CD8-positive, alpha-beta memory T cell (primary cell): Measurements from ENCODE around the gene SEPTIN5. TPM values are rescaled to one million over a fixed set of nuclear protein-coding genes. Genes with fewer than 3 reads are reported as not detected.

ENCODE experiments used
- CTCF ChIA-PET: fragments of 350-600 bp; sonication (Branson Sonifier 250); formaldehyde crosslinking; loops from one replicate; lab custom pipeline; 2021; ENCODE audit warnings: antibody characterized with exemption; lab: Charles Lee
- POLR2A ChIA-PET: fragments of 350-600 bp; sonication (Branson Sonifier 250); formaldehyde crosslinking; loops from one replicate; lab custom pipeline; 2021; ENCODE audit warnings: antibody characterized with exemption; lab: Charles Lee
- DNase-seq, 5 donors: peaks; one replicate each; pipeline versions ENCODE4 v3.0.0 to v3.0.0-alpha.2; 2020 to 2022; ENCODE audit warnings: mixed read lengths in 1 of 5
- H3K27ac ChIP-seq: one replicate; pipeline ENCODE4 v1.7.0; 2013; ENCODE audit warnings: low read depth, mild to moderate bottlenecking, low read length, moderate library complexity
- H3K27me3 ChIP-seq: 2 replicates; pipeline ENCODE4 v1.7.0; 2013; ENCODE audit warnings: low read length, mild to moderate bottlenecking; ENCODE audit not compliant: insufficient read depth, poor library complexity, severe bottlenecking
- H3K36me3 ChIP-seq: 2 replicates; pipeline ENCODE4 v1.7.0; 2013; ENCODE audit warnings: mild to moderate bottlenecking, low read length, moderate library complexity; ENCODE audit not compliant: insufficient read depth
- H3K4me1 ChIP-seq: 2 replicates; pipeline ENCODE4 v1.7.0; 2013; ENCODE audit warnings: mild to moderate bottlenecking, low read length, moderate library complexity; ENCODE audit not compliant: insufficient read depth
- H3K4me3 ChIP-seq: 2 replicates; pipeline ENCODE4 v1.7.0; 2013; ENCODE audit warnings: mild to moderate bottlenecking, low read length
- H3K9me3 ChIP-seq: 2 replicates; pipeline ENCODE4 v1.7.0; 2013; ENCODE audit warnings: mild to moderate bottlenecking, low read length
- H3K27ac Mint-ChIP-seq, 8 donors: one replicate each; pipeline ENCODE4 v1.8.0; 2020 to 2021; ENCODE audit warnings: mixed read lengths in 8 of 8, mild to moderate bottlenecking in 6 of 8, inconsistent platforms in 3 of 8, moderate library complexity in 3 of 8
- H3K27me3 Mint-ChIP-seq, 2 donors: one replicate each; pipeline ENCODE4 v1.8.0; 2020 to 2021; ENCODE audit warnings: mixed read lengths in 2 of 2, mild to moderate bottlenecking in 1 of 2, moderate library complexity in 1 of 2
- H3K36me3 Mint-ChIP-seq, 3 donors: one replicate each; pipeline ENCODE4 v1.8.0; 2020 to 2021; ENCODE audit warnings: mixed read lengths in 3 of 3, inconsistent platforms in 1 of 3, mild to moderate bottlenecking in 1 of 3
- H3K4me1 Mint-ChIP-seq, 3 donors: one replicate each; pipeline ENCODE4 v1.8.0; 2020 to 2021; ENCODE audit warnings: mixed read lengths in 3 of 3, inconsistent platforms in 1 of 3, mild to moderate bottlenecking in 1 of 3
- H3K4me3 Mint-ChIP-seq, 7 donors: one replicate each; pipeline ENCODE4 v1.8.0; 2020 to 2021; ENCODE audit warnings: mixed read lengths in 7 of 7, mild to moderate bottlenecking in 6 of 7, moderate library complexity in 4 of 7, inconsistent platforms in 2 of 7
- H3K9me3 Mint-ChIP-seq, 5 donors: one replicate each; pipeline ENCODE4 v1.8.0; 2020 to 2022; ENCODE audit warnings: mixed read lengths in 5 of 5, mild to moderate bottlenecking in 3 of 5, moderate library complexity in 2 of 5, inconsistent platforms in 1 of 5
- polyA plus RNA-seq: library from polyadenylated mRNA; unstranded; fragments of 300-500 nt; fragmentation: Illumina TruSeq; gene quantifications from one replicate; pipeline ENCODE4 v1.2.3, GENCODE V29; 2021
- total RNA-seq, 2 experiments: library from RNA; stranded (reverse); gene quantifications; one replicate each; pipeline ENCODE4 v1.2.3, GENCODE V29; 2021

Gene SEPTIN5
- total and polyA plus RNA-seq, 3 experiments from 2014 or later, result 0.20 to 0.38 TPM; not detected in 1

GRCh38 chr22:19753090-19753842 lies 39.0 kb downstream of the SEPTIN5 start:
- Histone ChIP-seq H3K27ac (no peak overlapping the region), H3K4me3 (no peak overlapping the region), H3K4me1 (peaks cover 19% of the 10 kb centered on the region), H3K36me3 (no peaks in the 10 kb centered on the region), H3K27me3 (peaks cover 57% of the 10 kb centered on the region), H3K9me3 (no peaks in the 10 kb centered on the region)
- Mint-ChIP-seq H3K27ac (no peak overlapping the region), H3K27me3 (peaks cover 25 to 44% of the 10 kb centered on the region in 2 donors), H3K4me3 (no peak overlapping the region), H3K9me3 (peaks cover 0 to 4% (median 0%) of the 10 kb centered on the region in 5 donors), H3K36me3 (no peaks in the 10 kb centered on the region), H3K4me1 (peaks cover 15 to 22% (median 16%) of the 10 kb centered on the region in 3 donors)
- ChIA-PET POLR2A (no interaction called here), CTCF (interaction anchor here (0.8 kb wide), 1 partner anchor 73 kb away, joined by 3 read pairs; no protein-coding TSS in a partner anchor)
- no peak for DNase-seq

- Histone ChIP-seq H3K4me1 (peaks cover 21% of the 10 kb centered on the region), H3K36me3 (no peaks in the 10 kb centered on the region), H3K27ac (no peak overlapping the region), H3K27me3 (peaks cover 60% of the 10 kb centered on the region), H3K9me3 (no peaks in the 10 kb centered on the region), H3K4me3 (no peak overlapping the region)
- Mint-ChIP-seq H3K9me3 (peaks cover 0 to 4% (median 0%) of the 10 kb centered on the region in 5 donors), H3K36me3 (no peaks in the 10 kb centered on the region), H3K4me1 (peaks cover 15 to 24% (median 16%) of the 10 kb centered on the region in 3 donors), H3K4me3 (peak overlapping the region in 1 of 7 donors; percentile 54), H3K27me3 (peaks cover 27 to 44% of the 10 kb centered on the region in 2 donors), H3K27ac (no peak overlapping the region)
- CTCF ChIA-PET, result no interaction called here
- no peak for DNase-seq
- POLR2A ChIA-PET, result no interaction called here
Measured at GRCh38 chr22:19753996-19754700, 39.8 kb downstream of the SEPTIN5 start.

- Histone ChIP-seq H3K27me3 (peaks cover 65% of the 10 kb centered on the region), H3K9me3 (no peaks in the 10 kb centered on the region), H3K36me3 (no peaks in the 10 kb centered on the region), H3K4me1 (peaks cover 27% of the 10 kb centered on the region), H3K27ac (no peak overlapping the region), H3K4me3 (no peak overlapping the region)
- H3K9me3 Mint-ChIP-seq, result peaks cover 0 to 4% (median 0%) of the 10 kb centered on the region in 5 donors
- ChIA-PET POLR2A (no interaction called here), CTCF (interaction anchor here (0.9 kb wide), 1 partner anchor 155 kb away, joined by 3 read pairs; no protein-coding TSS in a partner anchor)
- H3K4me1 Mint-ChIP-seq, result peaks cover 19 to 29% (median 19%) of the 10 kb centered on the region in 3 donors
- no peak for DNase-seq
- peak overlapping the region in 1 of 7 donors; percentile 54 for H3K4me3 Mint-ChIP-seq
- peaks cover 28 to 48% of the 10 kb centered on the region in 2 donors for H3K27me3 Mint-ChIP-seq
- H3K36me3 Mint-ChIP-seq, result no peaks in the 10 kb centered on the region
- H3K27ac Mint-ChIP-seq, result no peak overlapping the region
Measured at GRCh38 chr22:19754701-19755144, 40.4 kb downstream of the SEPTIN5 start.

DNA sequence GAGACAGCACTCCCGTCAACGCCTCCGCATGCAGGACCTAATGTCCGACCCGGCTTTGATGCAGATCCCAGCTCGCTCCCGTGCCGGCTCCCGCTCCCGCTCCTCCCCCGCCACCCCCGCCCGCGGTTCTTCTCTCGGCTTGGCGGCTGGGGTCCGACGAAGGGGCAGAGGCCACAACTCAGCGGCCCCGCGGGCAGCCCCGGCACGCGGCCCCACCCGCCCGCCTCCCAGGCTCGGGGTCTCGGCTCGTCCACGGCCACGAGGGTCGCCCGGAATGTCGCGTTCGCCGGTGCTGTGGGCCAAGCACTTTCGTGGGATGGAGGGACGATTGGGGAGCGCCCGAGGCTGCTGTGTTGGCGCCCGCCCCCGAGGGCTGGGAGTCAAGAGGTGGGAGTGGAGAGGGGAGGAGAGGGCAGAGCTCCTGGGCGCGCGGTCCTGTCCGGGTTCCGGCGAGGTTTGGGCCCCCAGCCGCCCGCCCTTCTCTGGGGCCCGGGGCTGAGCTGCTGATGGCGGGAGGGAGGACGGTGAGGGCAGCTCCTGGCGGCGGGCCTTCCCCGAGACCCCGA lies 40.9 kb downstream of the SEPTIN5 start:
- Histone ChIP-seq H3K4me1 (peaks cover 30% of the 10 kb centered on the region), H3K27me3 (peaks cover 63% of the 10 kb centered on the region), H3K4me3 (no peak overlapping the region), H3K9me3 (no peaks in the 10 kb centered on the region), H3K27ac (no peak overlapping the region), H3K36me3 (no peaks in the 10 kb centered on the region)
- no peak overlapping the region for H3K27ac Mint-ChIP-seq
- POLR2A ChIA-PET, result no interaction called here
- peaks cover 33 to 53% of the 10 kb centered on the region in 2 donors for H3K27me3 Mint-ChIP-seq
- no peak overlapping the region for H3K4me3 Mint-ChIP-seq
- H3K36me3 Mint-ChIP-seq, result peaks cover 0 to 3% (median 0%) of the 10 kb centered on the region in 3 donors
- CTCF ChIA-PET, result interaction anchor here (0.9 kb wide), 1 partner anchor 155 kb away, joined by 3 read pairs; no protein-coding TSS in a partner anchor
- H3K4me1 Mint-ChIP-seq, result peaks cover 24 to 34% (median 24%) of the 10 kb centered on the region in 3 donors
- peaks cover 0 to 4% (median 0%) of the 10 kb centered on the region in 5 donors for H3K9me3 Mint-ChIP-seq
- no peak for DNase-seq

DNA sequence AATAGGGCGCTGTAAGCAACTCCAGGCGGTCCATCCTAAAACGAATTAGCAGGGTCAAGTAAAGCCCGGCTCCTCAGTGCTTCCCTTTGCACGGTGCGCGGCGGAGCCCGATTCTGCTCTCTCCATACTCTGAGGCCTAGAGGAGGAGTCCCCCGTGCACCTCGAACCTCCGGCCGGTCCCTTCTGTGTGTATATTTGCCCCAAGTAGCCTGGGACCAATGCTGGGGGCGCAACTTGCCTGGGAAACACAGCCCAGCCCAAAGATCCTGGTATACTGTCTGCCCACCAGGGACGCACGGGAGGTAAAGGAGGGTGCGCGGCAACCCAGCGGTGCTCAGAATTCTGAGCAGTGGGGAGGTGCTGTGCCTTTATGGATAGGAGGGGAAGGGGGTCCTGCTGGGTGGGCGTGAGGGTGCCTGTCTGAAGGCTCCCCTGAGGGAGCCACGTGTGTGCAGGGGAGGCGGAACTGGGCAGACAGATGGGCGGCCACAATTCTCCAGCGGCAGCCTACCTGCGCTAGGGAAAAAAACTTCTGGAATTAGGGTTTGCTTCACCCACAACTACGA lies 41.5 kb downstream of the SEPTIN5 start:
- no peak overlapping the region for H3K4me3 ChIP-seq
- POLR2A ChIA-PET, result no interaction called here
- peak overlapping the region; percentile 29 to 81 (median 63) for H3K4me3 Mint-ChIP-seq

GRCh38 chr22:19756288-19757128 lies 42.2 kb downstream of the SEPTIN5 start:
- H3K27ac ChIP-seq, result no peak overlapping the region
- no peak overlapping the region for H3K27ac Mint-ChIP-seq
- H3K27me3 ChIP-seq, result peaks cover 62% of the 10 kb centered on the region
- peaks cover 0 to 4% (median 0%) of the 10 kb centered on the region in 3 donors for H3K36me3 Mint-ChIP-seq
- H3K4me1 Mint-ChIP-seq, result peaks cover 25 to 37% (median 27%) of the 10 kb centered on the region in 3 donors
- H3K9me3 ChIP-seq, result no peaks in the 10 kb centered on the region
- peaks cover 30% of the 10 kb centered on the region for H3K4me1 ChIP-seq
- peaks cover 34 to 57% of the 10 kb centered on the region in 2 donors for H3K27me3 Mint-ChIP-seq
- H3K4me3 Mint-ChIP-seq, result peak overlapping the region; percentile 52 to 81 (median 68)
- no peaks in the 10 kb centered on the region for H3K36me3 ChIP-seq
- peaks cover 0 to 4% (median 0%) of the 10 kb centered on the region in 5 donors for H3K9me3 Mint-ChIP-seq
- ChIA-PET CTCF (interaction anchor here (0.8 to 2.1 kb wide), 5 partner anchors 26 to 158 kb away, joined by 3 to 13 read pairs (median 7); no protein-coding TSS in a partner anchor), POLR2A (no interaction called here)
- DNase-seq, result peak; percentile 38 to 74 (median 47)
- H3K4me3 ChIP-seq, result peak overlapping the region; percentile 37

More for the DNA sequence above, 41.5 kb downstream of the SEPTIN5 start:
- H3K36me3 ChIP-seq, result no peaks in the 10 kb centered on the region
- H3K9me3 ChIP-seq, result no peaks in the 10 kb centered on the region
- Mint-ChIP-seq H3K9me3 (peaks cover 0 to 4% (median 0%) of the 10 kb centered on the region in 5 donors), H3K27ac (no peak overlapping the region), H3K4me1 (peaks cover 25 to 36% (median 26%) of the 10 kb centered on the region in 3 donors), H3K36me3 (peaks cover 0 to 4% (median 0%) of the 10 kb centered on the region in 3 donors), H3K27me3 (peaks cover 34 to 55% of the 10 kb centered on the region in 2 donors)
- peaks cover 62% of the 10 kb centered on the region for H3K27me3 ChIP-seq
- no peak for DNase-seq
- peaks cover 30% of the 10 kb centered on the region for H3K4me1 ChIP-seq
- CTCF ChIA-PET, result interaction anchor here (0.8 to 2.1 kb wide), 6 partner anchors 25 to 158 kb away, joined by 3 to 13 read pairs (median 6); no protein-coding TSS in a partner anchor
- no peak overlapping the region for H3K27ac ChIP-seq
